Endothelial cell of umbilical vein (primary cell): Measurements from ENCODE around the gene STMP1. TPM values are rescaled to one million over a fixed set of nuclear protein-coding genes. Genes with fewer than 3 reads are reported as not detected.

Experiments
- BruUV-seq: library from RNA; stranded (reverse); fragments of 400-500 nt; replicated peaks from 2 replicates; lab custom pipeline; 2021; lab: Mats Ljungman, UMichigan
- CTCF ChIA-PET: fragments of 300-600, 350-600 bp; sonication (Branson Sonifier 250); formaldehyde crosslinking; loops from one replicate; lab custom pipeline; 2021; ENCODE audit warnings: antibody characterized with exemption, inconsistent platforms; lab: Charles Lee
- POLR2A ChIA-PET: fragments of 300-600, 350-600 bp; sonication (Branson Sonifier 250); formaldehyde crosslinking; loops from one replicate; lab custom pipeline; 2021; ENCODE audit warnings: antibody characterized with exemption, inconsistent platforms; lab: Charles Lee
- DNase-seq: peaks from one replicate; pipeline ENCODE4 v3.0.0-alpha.2; 2011; ENCODE audit warnings: low read depth, low spot score
- FAIRE-seq: peaks from 2 replicates; lab custom pipeline; 2011; peaks lifted over from hg19 to GRCh38; lab: Jason Lieb, UNC
- H2AFZ ChIP-seq: 2 replicates; pipeline ENCODE4 v1.6.0; 2012; ENCODE audit warnings: low read depth, low read length, control low read depth, inconsistent platforms
- H3K27ac ChIP-seq: 2 replicates; pipeline ENCODE4 v1.5.1; 2011; ENCODE audit warnings: low read depth, mild to moderate bottlenecking, control low read depth, low read length, moderate library complexity; ENCODE audit not compliant: insufficient read depth
- H3K27me3 ChIP-seq, 2 experiments: 2 replicates each; pipeline versions ENCODE4 v1.6.0 to v1.6.1; 2011; ENCODE audit warnings: low read length in 2 of 2, mixed read lengths in 1 of 2; ENCODE audit not compliant: control insufficient read depth in 2 of 2, insufficient read depth in 2 of 2
- H3K36me3 ChIP-seq, 2 experiments: 2 replicates in 1 of 2; 3 replicates in 1 of 2; pipeline ENCODE4 v1.5.1; 2011; ENCODE audit warnings: low read length in 2 of 2, mild to moderate bottlenecking in 1 of 2, moderate library complexity in 1 of 2; ENCODE audit not compliant: control insufficient read depth in 2 of 2, insufficient read depth in 2 of 2; ENCODE audit errors: extremely low read depth in 1 of 2
- H3K4me1 ChIP-seq: 3 replicates; pipeline ENCODE4 v1.5.1; 2011; ENCODE audit warnings: mild to moderate bottlenecking, low read length; ENCODE audit not compliant: control insufficient read depth, insufficient read depth; ENCODE audit errors: extremely low read depth
- H3K4me2 ChIP-seq: 2 replicates; pipeline ENCODE4 v1.6.1; 2011; ENCODE audit warnings: low read length, control low read depth, mixed read lengths; ENCODE audit not compliant: insufficient read depth
- H3K4me3 ChIP-seq, 3 experiments: fragments of 200-600 bp in 1 of 3; sonication (generic), shearing (Covaris generic) in 1 of 3; replicated peaks in 1 of 3; 2 replicates each; pipeline ENCODE4 v1.5.1; 2011 to 2016; ENCODE audit warnings: control low read depth in 3 of 3, low read length in 3 of 3, mild to moderate bottlenecking in 2 of 3, inconsistent platforms in 1 of 3, low read depth in 1 of 3, moderate library complexity in 1 of 3; ENCODE audit not compliant: insufficient read depth in 1 of 3
- H3K79me2 ChIP-seq: 2 replicates; pipeline ENCODE4 v1.6.0; 2012; ENCODE audit warnings: low read length, inconsistent platforms; ENCODE audit not compliant: control insufficient read depth, insufficient read depth
- H3K9ac ChIP-seq: replicated peaks from 2 replicates; pipeline ENCODE3; 2011; ENCODE audit warnings: low read length, control low read depth; ENCODE audit not compliant: insufficient read depth; ENCODE audit errors: extremely low read depth
- H3K9me1 ChIP-seq: replicated peaks from 3 replicates; pipeline ENCODE4 v1.6.0; 2011; ENCODE audit warnings: mild to moderate bottlenecking, low read length; ENCODE audit not compliant: control insufficient read depth, insufficient read depth; ENCODE audit errors: extremely low read depth
- H3K9me3 ChIP-seq: replicated peaks from 2 replicates; pipeline ENCODE4 v1.5.1; 2012; ENCODE audit warnings: low read length, inconsistent platforms; ENCODE audit not compliant: control insufficient read depth, insufficient read depth
- H4K20me1 ChIP-seq: replicated peaks from 2 replicates; pipeline ENCODE3; 2011; ENCODE audit warnings: mild to moderate bottlenecking, low read length; ENCODE audit not compliant: control insufficient read depth, insufficient read depth; ENCODE audit errors: extremely low read depth
- EZH2 ChIP-seq: IDR thresholded peaks from 2 replicates; pipeline ENCODE4 v1.6.1; 2012; ENCODE audit warnings: borderline replicate concordance, low read depth, mild to moderate bottlenecking, moderate library complexity, low read length, inconsistent platforms; ENCODE audit not compliant: severe bottlenecking
- FOS ChIP-seq: IDR thresholded peaks from 2 replicates; pipeline ENCODE4 v1.6.1; 2011; ENCODE audit warnings: mild to moderate bottlenecking, low read length, moderate library complexity, borderline replicate concordance; ENCODE audit not compliant: insufficient read depth
- GATA2 ChIP-seq: IDR thresholded peaks from 2 replicates; pipeline ENCODE4 v1.7.0; 2011; ENCODE audit warnings: low read depth, mild to moderate bottlenecking, moderate library complexity, mixed read lengths, low read length; ENCODE audit not compliant: insufficient read length, insufficient read depth
- JUN ChIP-seq: IDR thresholded peaks from 2 replicates; pipeline ENCODE4 v1.6.1; 2011; ENCODE audit warnings: borderline replicate concordance, low read depth; ENCODE audit not compliant: insufficient read length, insufficient read depth
- MYC ChIP-seq: IDR thresholded peaks from one replicate; pipeline ENCODE4 v1.6.1; 2011; ENCODE audit warnings: mild to moderate bottlenecking, low read depth, low read length
- POLR2A ChIP-seq: IDR thresholded peaks from 2 replicates; pipeline ENCODE4 v1.6.1; 2012; ENCODE audit warnings: low read depth, mild to moderate bottlenecking, control low read depth, low read length
- POLR2AphosphoS5 ChIP-seq: IDR thresholded peaks from 2 replicates; pipeline ENCODE4 v1.6.1; 2012; ENCODE audit warnings: low read depth, mild to moderate bottlenecking, control low read depth, low read length, moderate library complexity; ENCODE audit not compliant: insufficient read depth
- dilution Hi-C: fragments of 300-500 bp; cut with MboI; formaldehyde crosslinking; loops from one replicate; pipeline ENCODE4 v1.15.0; 2019; ENCODE audit warnings: low sequenced_read_pairs; ENCODE audit not compliant: extremely low pct_ligation_motif_present
- intact Hi-C: fragments of 100-400 bp; cut with micrococcal nuclease; formaldehyde crosslinking; loops from one replicate; pipeline ENCODE4 v1.10.0; 2022
- polyA plus RNA-seq, 4 experiments: library from polyadenylated mRNA; depleted of rRNA in 3 of 4; stranded (reverse) in 3 of 4; unstranded in 1 of 4; fragments of >200 nt; gene quantifications; 2 replicates each; pipeline versions ENCODE4 v1.2.1 to v1.2.3, GENCODE V29; 2011 to 2012; ENCODE audit warnings: missing spikeins in 1 of 4
- total RNA-seq: library from RNA; stranded (reverse); gene quantifications from 2 replicates; pipeline ENCODE4 v1.2.3, GENCODE V29; 2021
- TF ChIP-seq, protein P1 (sequence below): IDR thresholded peaks from 2 replicates; pipeline ENCODE4 v1.6.1; 2011; ENCODE audit not compliant: insufficient read depth, insufficient read length
- TF ChIP-seq, protein P2 (sequence below), 2 donors: IDR thresholded peaks; 1 replicate in 1 of 2; 2 replicates in 1 of 2; pipeline ENCODE4 v1.5.1; 2011; ENCODE audit warnings: low read length in 2 of 2, mild to moderate bottlenecking in 2 of 2, moderate library complexity in 2 of 2, control low read depth in 1 of 2, inconsistent platforms in 1 of 2, low read depth in 1 of 2; ENCODE audit not compliant: insufficient read depth in 1 of 2; ENCODE audit errors: extremely low read depth in 1 of 2

STMP1 gene
- total and polyA plus RNA-seq, 2 donors (not counting 3 experiments of a cell fraction or from before 2014, with no cell fraction given), result 17.1 to 31.3 TPM

DNA sequence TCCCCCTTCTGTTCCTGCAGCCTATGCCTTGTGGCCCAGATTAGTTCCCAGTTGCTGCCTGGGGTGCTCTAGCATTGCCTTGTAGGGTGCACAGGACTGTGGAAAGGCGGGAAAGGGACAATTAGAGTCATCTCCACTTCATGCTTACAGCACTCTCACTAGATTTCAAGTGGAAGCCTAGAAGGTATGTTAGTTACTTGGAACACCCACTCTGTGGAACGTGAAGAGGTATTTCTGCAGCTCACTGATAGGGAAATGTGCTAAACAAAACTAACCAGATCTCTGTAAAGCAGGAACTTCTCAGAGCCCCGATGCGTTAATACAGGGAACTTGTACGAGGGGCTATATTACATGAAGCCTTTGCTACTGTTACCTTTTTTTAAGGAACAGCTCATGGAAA, 19.4 kb downstream of the STMP1 start:
- Histone ChIP-seq H3K27me3 (no peaks in the 10 kb centered on the region), H3K4me3 (no peak overlapping the region), H3K9ac (no peak overlapping the region), H3K27ac (no peak overlapping the region), H3K9me3 (no peaks in the 10 kb centered on the region), H4K20me1 (no peaks in the 10 kb centered on the region), H3K4me2 (no peak overlapping the region), H3K4me1 (peaks cover 21% of the 10 kb centered on the region), H2AFZ (no peak overlapping the region), H3K36me3 (peaks cover 0 to 2% of the 10 kb centered on the region in 2 experiments), H3K9me1 (no peaks in the 10 kb centered on the region), H3K79me2 (no peaks in the 10 kb centered on the region)
- dilution Hi-C loops, result no loop called here
- intact Hi-C loops, result no loop called here
- DNase-seq (no peak), FAIRE-seq (no peak)
- no TSS peak for BruUV-seq
- POLR2A ChIA-PET, result no interaction called here
- no peak for TF ChIP-seq GATA2
- no peak for TF ChIP-seq POLR2AphosphoS5
- no peak for TF ChIP-seq POLR2A
- TF ChIP-seq FOS, result no peak
- TF ChIP-seq MYC, result no peak
- no peak for TF ChIP-seq EZH2
- TF ChIP-seq, protein P1, sequence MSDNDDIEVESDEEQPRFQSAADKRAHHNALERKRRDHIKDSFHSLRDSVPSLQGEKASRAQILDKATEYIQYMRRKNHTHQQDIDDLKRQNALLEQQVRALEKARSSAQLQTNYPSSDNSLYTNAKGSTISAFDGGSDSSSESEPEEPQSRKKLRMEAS, result no peak
- no peak for TF ChIP-seq JUN
- TF ChIP-seq, protein P2, sequence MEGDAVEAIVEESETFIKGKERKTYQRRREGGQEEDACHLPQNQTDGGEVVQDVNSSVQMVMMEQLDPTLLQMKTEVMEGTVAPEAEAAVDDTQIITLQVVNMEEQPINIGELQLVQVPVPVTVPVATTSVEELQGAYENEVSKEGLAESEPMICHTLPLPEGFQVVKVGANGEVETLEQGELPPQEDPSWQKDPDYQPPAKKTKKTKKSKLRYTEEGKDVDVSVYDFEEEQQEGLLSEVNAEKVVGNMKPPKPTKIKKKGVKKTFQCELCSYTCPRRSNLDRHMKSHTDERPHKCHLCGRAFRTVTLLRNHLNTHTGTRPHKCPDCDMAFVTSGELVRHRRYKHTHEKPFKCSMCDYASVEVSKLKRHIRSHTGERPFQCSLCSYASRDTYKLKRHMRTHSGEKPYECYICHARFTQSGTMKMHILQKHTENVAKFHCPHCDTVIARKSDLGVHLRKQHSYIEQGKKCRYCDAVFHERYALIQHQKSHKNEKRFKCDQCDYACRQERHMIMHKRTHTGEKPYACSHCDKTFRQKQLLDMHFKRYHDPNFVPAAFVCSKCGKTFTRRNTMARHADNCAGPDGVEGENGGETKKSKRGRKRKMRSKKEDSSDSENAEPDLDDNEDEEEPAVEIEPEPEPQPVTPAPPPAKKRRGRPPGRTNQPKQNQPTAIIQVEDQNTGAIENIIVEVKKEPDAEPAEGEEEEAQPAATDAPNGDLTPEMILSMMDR (IDR thresholded peaks at IDR 0.05; ENCODE audit: extremely low read depth in 1 of 2, insufficient read depth in 1 of 2, low read depth in 1 of 2, low read length in 2 of 2), result no peak
- CTCF ChIA-PET, result interaction anchor here (1.2 to 6.0 kb wide), 2 partner anchors 10 to 19 kb away, joined by 3 to 53 read pairs; partner anchors contain the start of gene STMP1
